ENCODE results near the gene NCBP3.

The NCBP3 gene

GRCh38 chr17:3753624-3754023, 92.4 kb downstream of the NCBP3 start:
- no peak overlapping the region for H3K4me2 ChIP-seq (ENCODE audit: low read depth, low read length, poor library complexity, severe bottlenecking)
- TF ChIP-seq EZH2phosphoT487 (IDR thresholded peaks at IDR 0.05; ENCODE audit: borderline replicate concordance), result no peak
- TF ChIP-seq CTCF (conservative IDR thresholded peaks at IDR 0.05; ENCODE audit: low read length), result no peak
- H3K79me2 ChIP-seq (ENCODE audit: insufficient read depth, low read length), result no peaks in the 10 kb centered on the region
- H4K20me1 ChIP-seq (ENCODE audit: insufficient read depth, low read length, poor library complexity, severe bottlenecking), result no peaks in the 10 kb centered on the region
- no peaks in the 10 kb centered on the region for H3K9me2 ChIP-seq (replicated peaks; ENCODE audit: low read depth, low read length)
- H3K27me3 ChIP-seq (ENCODE audit: insufficient read depth, low read length, poor library complexity, severe bottlenecking), result no peaks in the 10 kb centered on the region
- peaks cover 38% of the 10 kb centered on the region for H3K4me1 ChIP-seq (ENCODE audit: insufficient read depth, low read length, poor library complexity, severe bottlenecking)
- H3K9ac ChIP-seq (ENCODE audit: low read depth, low read length, poor library complexity, severe bottlenecking), result no peak overlapping the region
- H3K4me3 ChIP-seq (ENCODE audit: low read length, poor library complexity, severe bottlenecking), result no peak overlapping the region
- no peaks in the 10 kb centered on the region for H3F3A ChIP-seq (ENCODE audit: low read depth)
- no peak overlapping the region; the same call in 1 of the 2 replicates for H2AFZ ChIP-seq (ENCODE audit: low read length)
- no peaks in the 10 kb centered on the region for H3K36me3 ChIP-seq (ENCODE audit: insufficient read depth, low read length)
- H3K9me3 ChIP-seq (ENCODE audit: insufficient read depth, low read depth, low read length), result no peaks in the 10 kb centered on the region
